ENCODE measurements around the gene PRMT1. TPM values are rescaled to one million over a fixed set of nuclear protein-coding genes. Genes with fewer than 3 reads are reported as not detected.

The PRMT1 gene
- total and polyA plus RNA-seq, 4 donors: 122 to 254 (median 127) TPM

DNA sequence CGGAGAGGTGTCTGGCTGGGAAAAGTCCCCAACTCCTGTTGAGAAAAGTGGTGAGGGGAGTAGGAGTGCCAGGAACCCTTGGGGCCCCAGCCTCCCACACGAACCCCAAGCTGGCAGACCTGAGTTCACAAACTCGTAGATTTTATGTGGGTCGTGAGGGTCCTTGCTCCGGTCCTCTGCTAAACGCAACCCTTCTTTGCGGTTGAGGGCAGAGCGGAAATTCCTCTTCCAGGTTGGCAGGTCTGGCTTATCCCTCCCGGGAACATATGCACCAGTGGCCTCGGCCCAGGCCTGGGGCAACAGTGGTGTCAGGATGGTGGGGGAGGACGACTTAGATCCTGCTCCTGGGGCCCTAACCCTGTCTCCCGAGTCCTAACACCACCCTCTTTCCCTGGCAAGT, 13.8 kb upstream of the PRMT1 start:
- TF ChIP-seq, protein P1, sequence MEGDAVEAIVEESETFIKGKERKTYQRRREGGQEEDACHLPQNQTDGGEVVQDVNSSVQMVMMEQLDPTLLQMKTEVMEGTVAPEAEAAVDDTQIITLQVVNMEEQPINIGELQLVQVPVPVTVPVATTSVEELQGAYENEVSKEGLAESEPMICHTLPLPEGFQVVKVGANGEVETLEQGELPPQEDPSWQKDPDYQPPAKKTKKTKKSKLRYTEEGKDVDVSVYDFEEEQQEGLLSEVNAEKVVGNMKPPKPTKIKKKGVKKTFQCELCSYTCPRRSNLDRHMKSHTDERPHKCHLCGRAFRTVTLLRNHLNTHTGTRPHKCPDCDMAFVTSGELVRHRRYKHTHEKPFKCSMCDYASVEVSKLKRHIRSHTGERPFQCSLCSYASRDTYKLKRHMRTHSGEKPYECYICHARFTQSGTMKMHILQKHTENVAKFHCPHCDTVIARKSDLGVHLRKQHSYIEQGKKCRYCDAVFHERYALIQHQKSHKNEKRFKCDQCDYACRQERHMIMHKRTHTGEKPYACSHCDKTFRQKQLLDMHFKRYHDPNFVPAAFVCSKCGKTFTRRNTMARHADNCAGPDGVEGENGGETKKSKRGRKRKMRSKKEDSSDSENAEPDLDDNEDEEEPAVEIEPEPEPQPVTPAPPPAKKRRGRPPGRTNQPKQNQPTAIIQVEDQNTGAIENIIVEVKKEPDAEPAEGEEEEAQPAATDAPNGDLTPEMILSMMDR (IDR thresholded peaks at IDR 0.05; ENCODE audit: control extremely low read depth, extremely low read depth): no peak
- H3K27me3 ChIP-seq (ENCODE audit: control insufficient read depth in 3 of 3, insufficient read depth in 3 of 3, low read length in 2 of 3): no peaks in the 10 kb centered on the region
- no peak overlapping the region for H3K27ac ChIP-seq (ENCODE audit: low read depth in 1 of 2, low read length in 1 of 2)
- H3K36me3 ChIP-seq (ENCODE audit: control insufficient read depth in 4 of 4, insufficient read depth in 4 of 4, low read length in 4 of 4): peaks cover 7 to 47% (median 26%) of the 10 kb centered on the region in 4 donors
- no peak for DNase-seq
- ATAC-seq (ENCODE audit: insufficient read depth, low FRiP score): no peak
- H3K9ac ChIP-seq (ENCODE audit: insufficient read depth in 1 of 2, low read length in 2 of 2): no peak overlapping the region
- H3K4me1 ChIP-seq (ENCODE audit: control insufficient read depth in 5 of 5, insufficient read depth in 5 of 5, low read length in 5 of 5): peaks cover 0 to 16% (median 8%) of the 10 kb centered on the region in 5 donors
- 92 to 98% methylated on average over 12 of the region's 12 CpGs for WGBS, 2 donors
- H3K9me3 ChIP-seq (ENCODE audit: control insufficient read depth in 4 of 4, insufficient read depth in 3 of 4, low read length in 3 of 4): no peaks in the 10 kb centered on the region
- H3K4me3 ChIP-seq: no peak overlapping the region

DNA sequence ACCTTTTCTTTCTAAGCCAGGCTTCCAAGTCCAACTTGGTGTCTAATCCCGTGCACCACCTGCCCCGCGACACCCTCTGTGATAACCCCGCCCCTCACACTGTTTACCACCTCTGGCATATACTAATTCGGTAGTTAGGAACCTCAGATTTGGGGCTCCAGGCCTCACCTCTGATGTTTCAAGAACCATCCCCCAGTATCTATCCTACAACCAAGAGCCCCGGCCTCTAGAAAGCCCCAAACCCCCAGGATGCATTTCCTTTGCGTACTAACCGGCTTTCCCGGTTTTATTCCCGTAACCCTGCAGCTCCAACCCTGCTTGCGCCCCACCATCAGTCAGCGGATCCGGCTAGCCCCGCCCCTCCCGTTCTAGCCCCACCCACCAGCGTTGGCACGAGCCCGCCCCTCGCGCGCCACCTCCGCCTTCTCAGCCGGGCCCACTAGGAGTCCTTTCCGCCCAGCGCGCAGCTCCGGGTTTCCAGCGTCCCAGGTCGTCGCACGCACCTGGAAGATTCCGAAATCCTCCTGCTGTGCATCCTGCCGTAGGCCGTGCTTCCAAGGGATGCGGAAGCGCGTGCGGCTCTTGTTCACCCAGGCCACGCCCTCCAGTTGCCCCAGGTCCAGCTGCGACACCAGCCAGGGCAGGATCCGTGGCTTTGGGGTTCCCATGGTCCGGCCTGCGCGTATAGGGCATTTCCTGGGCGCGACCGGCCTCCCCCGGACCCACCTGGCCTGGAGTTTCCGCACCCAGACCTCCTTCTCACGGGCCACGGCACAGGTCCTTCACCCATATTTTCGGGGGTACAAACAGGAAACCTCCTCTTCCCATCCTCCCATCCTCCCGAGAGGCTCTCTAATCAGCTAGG, 12.7 kb upstream of the PRMT1 start:
- 1% methylated on average over 53 of the region's 53 CpGs for WGBS, 2 donors
- peaks cover 0 to 16% (median 8%) of the 10 kb centered on the region in 5 donors for H3K4me1 ChIP-seq (ENCODE audit: control insufficient read depth in 5 of 5, insufficient read depth in 5 of 5, low read length in 5 of 5)
- H3K9me3 ChIP-seq (ENCODE audit: control insufficient read depth in 4 of 4, insufficient read depth in 3 of 4, low read length in 3 of 4): no peaks in the 10 kb centered on the region
- H3K27ac ChIP-seq (ENCODE audit: low read depth in 1 of 2, low read length in 1 of 2): peak overlapping the region; percentile 72 to 94
- peak overlapping the region; percentile 49 to 67 for H3K9ac ChIP-seq (ENCODE audit: insufficient read depth in 1 of 2, low read length in 2 of 2)
- H3K4me3 ChIP-seq: peak overlapping the region; percentile 74
- ATAC-seq (ENCODE audit: insufficient read depth, low FRiP score): peak; percentile 82
- peak; percentile 80 to 90 (median 86) for DNase-seq
- TF ChIP-seq, protein P1 (IDR thresholded peaks at IDR 0.05; ENCODE audit: control extremely low read depth, extremely low read depth): peak; percentile 12
- peaks cover under 1 to 35% (median 19%) of the 10 kb centered on the region in 4 donors for H3K36me3 ChIP-seq (ENCODE audit: control insufficient read depth in 4 of 4, insufficient read depth in 4 of 4, low read length in 4 of 4)
- H3K27me3 ChIP-seq (ENCODE audit: control insufficient read depth in 3 of 3, insufficient read depth in 3 of 3, low read length in 2 of 3): no peaks in the 10 kb centered on the region

DNA sequence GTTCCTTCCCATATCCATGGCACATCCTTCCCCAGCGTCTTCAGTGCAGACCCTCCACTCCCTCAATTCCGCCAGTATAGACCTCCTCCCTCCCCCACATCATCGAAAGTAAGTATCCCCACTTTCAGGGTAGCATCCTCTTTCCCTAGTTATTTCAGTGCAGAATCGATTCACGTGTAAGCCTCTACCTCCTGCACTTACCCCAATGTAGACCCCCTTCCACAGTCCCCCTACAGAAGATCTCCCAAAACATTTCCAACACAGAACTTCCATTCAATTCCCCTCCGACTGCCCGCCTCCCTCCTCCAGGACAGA, 12.1 kb upstream of the PRMT1 start:
- Histone ChIP-seq H3K9me3 (ENCODE audit: control insufficient read depth in 4 of 4, insufficient read depth in 3 of 4, low read length in 3 of 4) (no peaks in the 10 kb centered on the region), H3K4me1 (ENCODE audit: control insufficient read depth in 5 of 5, insufficient read depth in 5 of 5, low read length in 5 of 5) (peaks cover 0 to 16% (median 8%) of the 10 kb centered on the region in 5 donors), H3K27ac (ENCODE audit: low read depth in 1 of 2, low read length in 1 of 2) (peak overlapping the region; percentile 72 to 94), H3K4me3 (peak overlapping the region; percentile 74), H3K9ac (ENCODE audit: insufficient read depth in 1 of 2, low read length in 2 of 2) (peak overlapping the region; percentile 49 to 67), H3K36me3 (ENCODE audit: control insufficient read depth in 4 of 4, insufficient read depth in 4 of 4, low read length in 4 of 4) (peaks cover 0 to 29% (median 13%) of the 10 kb centered on the region in 4 donors), H3K27me3 (ENCODE audit: control insufficient read depth in 3 of 3, insufficient read depth in 3 of 3, low read length in 2 of 3) (no peaks in the 10 kb centered on the region)
- 0 to 1% methylated on average over 7 of the region's 7 CpGs for WGBS, 2 donors
- TF ChIP-seq, protein P1 (IDR thresholded peaks at IDR 0.05; ENCODE audit: control extremely low read depth, extremely low read depth): no peak
- ATAC-seq (ENCODE audit: insufficient read depth, low FRiP score) (no peak), DNase-seq (no peak)
